Islet precursor cell (in vitro differentiated cells): ENCODE data around the gene KLRF1.
"Not testable (repeated sequence)": the region's sequence is repeated elsewhere in the genome, so short reads cannot be mapped to it uniquely, and the experiment has no call there.

Experiments used
- DNase-seq: peaks from one replicate; pipeline ENCODE4 v3.0.0-alpha.2; 2018

KLRF1 gene

GRCh38 chr12:9872162-9872561, 44.9 kb downstream of the KLRF1 start:
- no peak for DNase-seq

- DNase-seq, result peak; percentile 79
Observed at GRCh38 chr12:9872742-9873141, 45.5 kb downstream of the KLRF1 start.

- DNase-seq, result not testable (repeated sequence)
Observed at GRCh38 chr12:9876120-9876519, 48.8 kb downstream of the KLRF1 start.

- DNase-seq, result no peak
Observed at GRCh38 chr12:9880532-9881078, 53.3 kb downstream of the KLRF1 start.

GRCh38 chr12:9881246-9881645, 54.0 kb downstream of the KLRF1 start, which contains the start of gene KLRF2:
Gene KLRF2 (plus strand): TSS chr12:9881489. CDS start chr12:9881596, 107 bp downstream.
- no peak for DNase-seq

GRCh38 chr12:9881988-9882387, 54.7 kb downstream of the KLRF1 start:
- DNase-seq, result no peak

GRCh38 chr12:9883175-9883574, 55.9 kb downstream of the KLRF1 start:
- DNase-seq, result no peak

GRCh38 chr12:9888665-9889273, 61.5 kb downstream of the KLRF1 start:
- DNase-seq, result no peak
